DMS114 treated with DMSO at 0.1 percent for 48 hours (cell line): ENCODE measurements around the gene SPEG.

ENCODE experiments used
- DNase-seq: peaks from one replicate; lab custom pipeline; 2025; ENCODE audit not compliant: unreplicated experiment; lab: John Stamatoyannopoulos, UW

The SPEG gene

DNA sequence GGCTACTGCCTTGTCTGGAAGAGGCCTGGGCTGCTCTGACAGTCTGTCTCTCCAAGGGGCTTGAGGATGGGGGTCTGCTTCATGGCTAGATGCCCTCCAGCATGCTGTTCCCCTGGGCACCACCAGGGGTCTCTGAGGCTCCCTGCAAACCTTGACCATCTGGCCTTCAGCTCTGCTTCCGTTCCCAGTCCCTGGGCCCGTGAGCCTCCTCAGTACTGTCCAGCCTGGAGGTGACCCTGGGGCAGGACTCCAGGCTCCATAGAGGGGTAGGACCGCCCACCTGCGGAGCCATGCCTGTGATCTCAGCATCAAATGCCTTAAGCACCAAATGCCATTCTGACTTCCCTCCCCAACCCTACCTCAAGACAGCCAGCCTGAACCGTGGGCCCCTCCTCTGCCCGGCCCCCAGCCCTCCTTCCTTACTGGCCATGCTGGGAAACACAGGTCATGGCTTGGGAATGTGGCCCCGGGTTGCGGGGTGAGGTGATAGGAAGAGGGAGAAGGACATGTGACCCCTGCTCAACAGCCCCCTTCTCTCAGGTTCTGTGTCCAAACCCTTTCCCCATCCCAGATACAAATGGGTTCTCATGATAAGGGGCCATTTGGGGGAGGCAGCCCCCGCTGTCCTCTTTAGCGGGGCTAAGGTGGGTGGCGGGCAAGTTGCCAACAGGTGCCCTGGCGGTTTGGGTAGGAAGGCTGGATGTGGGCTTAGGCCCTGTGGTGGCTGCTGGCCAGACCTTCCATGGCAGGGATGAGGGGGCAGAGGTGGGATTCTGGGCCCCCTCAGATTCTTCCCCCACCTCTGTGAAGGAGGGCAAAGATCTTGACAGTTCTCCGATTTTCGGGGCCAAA is 25.0 kb downstream of the SPEG start:
- peak; percentile 23 for DNase-seq

DNA sequence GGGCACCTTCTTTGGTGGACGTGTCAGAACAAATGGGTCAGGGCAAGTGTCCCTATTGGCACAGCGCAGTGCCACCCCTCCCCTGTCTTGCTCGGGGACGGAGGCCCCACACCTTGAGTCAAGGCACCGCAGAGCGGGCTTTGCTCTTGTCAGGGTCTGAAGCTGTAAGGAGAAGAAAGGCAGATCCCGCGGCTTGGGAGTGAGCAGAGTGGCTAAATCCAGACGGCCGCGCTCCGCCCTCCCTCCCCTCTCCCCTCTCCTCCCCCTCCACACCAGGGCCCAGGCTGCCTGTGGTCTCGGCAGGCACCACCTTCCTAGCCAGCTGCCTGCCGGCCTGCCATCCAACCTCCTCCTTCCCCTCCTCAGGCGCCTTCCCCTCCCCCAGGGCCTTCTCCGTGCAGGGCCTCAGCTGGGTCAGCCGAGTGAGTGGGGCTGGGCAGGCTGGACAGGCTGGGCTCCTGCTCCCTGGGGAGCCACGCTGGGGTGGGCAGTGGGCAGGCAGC is 25.8 kb downstream of the SPEG start:
- DNase-seq, result no peak

DNA sequence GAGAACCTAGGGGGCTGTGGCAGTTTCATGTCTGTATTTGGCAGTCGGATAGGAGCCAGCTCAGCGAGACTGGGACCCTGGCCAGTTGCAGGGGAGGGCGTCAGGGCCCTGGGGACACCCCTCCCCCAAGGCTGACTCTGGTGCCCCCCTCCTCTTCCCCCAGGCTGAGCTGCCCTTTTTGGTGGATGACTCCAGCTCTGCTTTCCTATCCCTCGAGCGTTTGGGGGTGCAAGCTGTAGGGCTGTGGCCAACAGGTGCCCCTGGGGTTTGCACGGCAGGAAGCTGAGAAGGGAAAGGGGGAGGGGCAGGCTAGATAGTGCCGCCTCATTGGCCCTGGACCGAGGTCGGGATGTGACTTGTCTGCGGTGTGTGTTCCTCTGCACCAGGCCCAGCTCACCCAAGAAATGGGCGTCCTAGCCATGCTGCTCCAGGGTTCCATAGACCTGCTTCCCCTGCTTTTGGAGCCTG is 26.4 kb downstream of the SPEG start:
- no peak for DNase-seq

DNA sequence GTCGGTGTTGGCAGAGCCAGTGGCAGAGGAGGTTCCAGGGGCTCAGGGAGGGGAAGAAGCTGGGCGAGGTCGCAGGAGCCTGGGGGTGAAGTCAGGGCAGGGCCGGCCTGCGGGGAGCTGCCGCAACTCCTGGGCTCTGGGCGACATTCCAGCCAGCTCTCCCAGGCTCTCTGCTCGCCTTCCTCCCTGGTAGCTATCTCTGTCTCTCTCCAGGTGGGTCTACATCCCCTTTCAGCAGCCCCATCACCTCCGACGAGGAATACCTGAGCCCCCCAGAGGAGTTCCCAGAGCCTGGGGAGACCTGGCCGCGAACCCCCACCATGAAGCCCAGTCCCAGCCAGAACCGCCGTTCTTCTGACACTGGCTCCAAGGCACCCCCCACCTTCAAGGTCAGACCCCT is 27.0 kb downstream of the SPEG start:
- DNase-seq, result no peak

DNA sequence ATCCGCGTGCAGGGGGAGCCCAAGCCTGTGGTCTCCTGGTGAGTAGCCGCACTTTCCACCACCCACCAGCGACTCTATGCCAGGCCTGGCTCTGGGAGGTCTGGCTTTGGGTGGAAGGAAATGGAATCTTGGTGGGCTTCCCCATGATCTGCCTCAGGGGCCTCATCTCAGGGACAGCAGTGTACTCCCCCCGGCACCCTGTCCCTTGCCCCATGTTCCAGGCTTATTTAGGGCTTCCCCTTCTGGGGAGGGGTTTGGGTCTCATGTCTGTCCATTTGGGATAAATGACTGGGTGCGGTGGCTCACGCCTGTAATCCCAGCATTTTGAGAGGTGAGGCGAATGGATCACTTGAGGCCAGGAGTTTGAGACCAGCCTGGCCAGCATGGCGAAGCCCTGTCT is 27.7 kb downstream of the SPEG start:
- no peak for DNase-seq

DNA sequence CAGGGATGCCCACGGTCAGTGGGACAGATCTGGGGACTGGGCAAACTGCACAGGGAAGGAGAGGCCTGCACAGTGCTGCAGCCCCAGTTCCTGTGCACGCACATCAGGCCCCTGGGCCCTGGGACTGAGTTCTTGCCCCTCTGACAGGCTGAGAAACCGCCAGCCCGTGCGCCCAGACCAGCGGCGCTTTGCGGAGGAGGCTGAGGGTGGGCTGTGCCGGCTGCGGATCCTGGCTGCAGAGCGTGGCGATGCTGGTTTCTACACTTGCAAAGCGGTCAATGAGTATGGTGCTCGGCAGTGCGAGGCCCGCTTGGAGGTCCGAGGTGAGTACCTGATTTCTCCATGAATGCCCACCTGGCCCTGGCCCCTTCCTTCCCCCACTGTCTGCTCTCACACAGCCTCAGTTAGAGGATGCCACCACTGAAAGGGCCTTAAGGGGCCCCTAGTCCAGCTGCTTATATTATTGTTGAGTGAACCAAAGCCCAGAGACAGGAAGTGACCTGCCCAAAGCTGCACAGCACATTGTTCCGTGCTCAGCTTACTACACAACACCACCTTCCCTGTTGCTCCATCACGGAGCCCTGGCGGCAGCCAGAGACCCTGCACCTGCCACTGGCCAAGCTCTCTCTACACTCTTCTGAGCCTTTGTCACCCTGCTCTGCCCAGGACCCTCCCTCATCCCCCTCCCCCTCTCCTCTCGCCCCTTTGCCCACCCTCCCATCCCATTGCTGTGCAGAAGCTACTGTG is 29.8 kb downstream of the SPEG start:
- DNase-seq, result no peak

DNA sequence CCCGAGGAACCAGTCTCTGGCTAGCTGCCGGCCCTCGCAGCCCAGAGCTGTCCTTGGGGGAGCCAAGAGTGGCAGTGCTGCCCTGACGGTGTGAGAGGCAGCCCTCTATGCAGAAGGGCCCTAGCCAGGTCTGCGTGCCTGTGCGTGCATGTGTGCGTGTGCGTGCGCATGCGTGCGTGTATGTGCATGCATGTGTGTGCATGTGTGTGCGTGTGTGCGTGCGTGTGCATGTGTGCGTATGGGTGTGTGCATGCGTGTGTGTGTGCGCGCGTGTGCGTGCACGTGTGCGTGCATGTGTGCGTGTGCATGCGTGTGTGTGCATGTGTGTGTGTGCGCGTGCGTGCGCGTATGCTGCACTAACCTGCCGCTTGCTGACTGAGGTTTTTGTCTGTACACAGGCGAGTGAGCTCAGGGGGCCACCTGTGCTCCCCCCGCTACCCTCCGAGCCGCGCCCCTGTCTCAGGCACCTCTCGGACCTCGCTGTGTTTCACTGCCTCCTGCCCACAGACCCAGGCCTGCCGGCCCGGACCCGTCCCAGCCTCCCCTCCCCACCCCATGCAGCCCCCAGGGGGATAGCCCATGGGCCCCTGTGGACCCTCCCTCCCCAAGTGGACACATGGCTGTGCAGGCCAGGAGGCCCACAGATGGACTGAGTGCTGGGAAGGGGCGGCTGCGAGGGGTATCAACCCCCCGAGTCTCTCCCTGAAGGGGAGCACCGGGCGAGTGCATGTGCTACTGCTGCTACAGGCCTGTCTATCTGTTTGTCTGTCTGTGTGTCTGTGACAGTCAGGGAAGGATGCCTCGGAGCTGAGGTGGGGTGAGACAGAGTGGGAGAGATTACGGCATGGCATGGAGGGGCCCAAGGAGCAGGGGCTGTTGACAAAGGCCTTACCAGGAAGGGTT is 31.3 kb downstream of the SPEG start:
- no peak for DNase-seq

DNA sequence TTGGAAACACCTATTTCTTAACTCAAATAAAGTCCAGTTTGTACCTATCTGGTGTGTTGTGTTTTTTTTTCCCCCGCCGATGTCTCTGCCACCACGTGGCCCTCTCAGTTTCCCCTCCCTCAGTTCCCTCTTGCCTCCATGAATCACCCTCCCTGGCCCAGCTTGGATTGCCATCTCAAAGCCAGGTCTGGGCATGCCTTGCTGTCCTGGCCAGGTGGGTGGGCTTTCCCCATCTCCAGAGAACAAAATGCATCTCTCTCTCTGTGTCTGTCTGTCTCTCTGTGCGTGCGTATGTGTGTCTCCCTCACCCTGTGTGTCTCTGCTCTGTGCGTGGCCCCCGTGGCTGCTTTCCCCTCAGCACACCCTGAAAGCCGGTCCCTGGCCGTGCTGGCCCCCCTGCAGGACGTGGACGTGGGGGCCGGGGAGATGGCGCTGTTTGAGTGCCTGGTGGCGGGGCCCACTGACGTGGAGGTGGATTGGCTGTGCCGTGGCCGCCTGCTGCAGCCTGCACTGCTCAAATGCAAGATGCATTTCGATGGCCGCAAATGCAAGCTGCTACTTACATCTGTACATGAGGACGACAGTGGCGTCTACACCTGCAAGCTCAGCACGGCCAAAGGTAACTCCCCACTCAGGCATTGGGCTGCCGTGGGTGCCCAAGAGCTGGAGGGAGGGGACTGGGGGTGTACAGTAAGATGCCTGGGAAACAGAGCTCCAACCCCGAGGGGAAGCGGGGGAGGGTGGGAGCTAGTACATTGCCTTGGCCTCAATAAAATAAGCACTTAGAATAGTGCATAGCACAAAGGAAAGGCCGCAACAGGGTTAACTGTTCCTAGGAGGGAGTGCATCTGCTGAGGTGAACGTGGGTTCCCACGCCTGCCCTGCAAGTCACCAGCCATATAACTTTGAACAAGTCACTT is 32.4 kb downstream of the SPEG start:
- no peak for DNase-seq

DNA sequence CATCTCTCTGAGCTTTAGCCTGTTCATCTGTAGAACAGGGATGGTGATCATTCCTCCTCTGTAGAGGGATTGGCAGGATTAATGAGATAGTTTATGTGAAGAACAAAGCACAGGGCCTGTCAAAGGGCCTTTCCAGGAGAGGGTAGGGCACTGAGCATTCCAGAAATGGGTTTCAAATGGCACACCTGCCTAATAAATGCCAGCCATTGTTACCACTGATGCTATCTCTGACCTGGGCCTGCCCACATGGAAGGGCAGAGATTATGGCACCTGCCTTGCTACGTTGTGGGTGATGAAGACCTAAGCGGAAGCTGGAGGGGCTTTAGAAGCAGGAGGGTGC is 33.1 kb downstream of the SPEG start:
- DNase-seq, result no peak

DNA sequence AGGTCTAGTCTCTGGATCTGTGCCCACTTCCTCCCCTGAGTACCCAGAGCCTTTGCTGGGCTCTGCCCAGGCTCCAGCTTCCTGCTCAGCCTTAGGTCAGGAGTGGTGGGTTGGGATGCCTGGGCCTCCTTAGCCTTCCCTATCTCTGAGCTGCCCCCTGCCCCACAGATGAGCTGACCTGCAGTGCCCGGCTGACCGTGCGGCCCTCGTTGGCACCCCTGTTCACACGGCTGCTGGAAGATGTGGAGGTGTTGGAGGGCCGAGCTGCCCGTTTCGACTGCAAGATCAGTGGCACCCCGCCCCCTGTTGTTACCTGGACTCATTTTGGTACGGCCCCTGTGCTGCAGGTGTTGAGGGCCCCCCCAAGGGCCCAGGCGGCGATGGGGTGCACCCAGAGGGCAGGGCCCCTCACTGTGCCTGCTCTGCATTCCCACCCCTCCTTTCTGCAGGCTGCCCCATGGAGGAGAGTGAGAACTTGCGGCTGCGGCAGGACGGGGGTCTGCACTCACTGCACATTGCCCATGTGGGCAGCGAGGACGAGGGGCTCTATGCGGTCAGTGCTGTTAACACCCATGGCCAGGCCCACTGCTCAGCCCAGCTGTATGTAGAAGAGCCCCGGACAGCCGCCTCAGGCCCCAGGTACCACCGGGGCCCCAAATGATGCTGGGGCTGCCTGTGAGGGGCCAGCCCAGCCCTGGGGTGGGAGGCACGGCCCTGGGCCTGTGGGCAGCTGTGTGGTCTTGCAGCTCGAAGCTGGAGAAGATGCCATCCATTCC is 34.0 kb downstream of the SPEG start:
- DNase-seq, result no peak

DNA sequence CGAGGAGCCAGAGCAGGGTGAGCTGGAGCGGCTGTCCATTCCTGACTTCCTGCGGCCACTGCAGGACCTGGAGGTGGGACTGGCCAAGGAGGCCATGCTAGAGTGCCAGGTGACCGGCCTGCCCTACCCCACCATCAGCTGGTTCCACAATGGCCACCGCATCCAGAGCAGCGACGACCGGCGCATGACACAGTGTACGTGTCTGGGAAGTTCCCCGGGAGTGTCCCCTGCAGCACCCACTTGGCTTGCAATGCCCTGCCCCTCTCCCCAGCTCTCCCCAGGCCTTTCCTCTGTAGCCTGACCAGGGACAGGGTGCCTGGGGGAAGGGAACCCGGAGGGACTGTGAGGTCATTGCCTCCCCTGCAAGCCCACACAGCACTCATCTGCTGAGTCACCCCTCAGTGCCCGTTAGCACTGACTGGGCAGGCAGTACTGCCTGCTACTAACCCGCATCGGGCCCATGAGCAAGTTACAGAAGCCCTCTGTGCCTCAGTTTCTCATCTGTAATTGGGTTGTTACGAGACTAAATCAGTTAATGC is 34.6 kb downstream of the SPEG start:
- no peak for DNase-seq

DNA sequence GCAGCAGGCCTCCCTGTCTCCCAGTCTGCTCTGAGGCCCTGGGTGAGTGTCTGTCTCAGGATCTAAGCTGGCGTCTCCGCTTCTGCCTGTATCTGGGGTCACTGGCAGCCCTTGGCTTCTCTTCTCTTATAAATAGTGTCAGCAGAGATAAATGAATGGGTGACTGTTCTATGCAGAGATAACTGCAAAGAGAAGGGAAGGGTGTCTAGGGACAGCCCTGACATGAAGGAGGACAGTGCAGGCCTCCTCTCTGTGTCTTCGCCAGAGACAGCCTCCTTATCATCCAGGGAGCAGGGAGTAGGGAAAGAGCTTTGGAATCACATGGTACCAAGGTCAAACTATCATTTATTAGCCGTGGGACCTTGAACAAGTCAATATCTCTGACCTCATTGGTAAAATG is 35.8 kb downstream of the SPEG start:
- no peak for DNase-seq

DNA sequence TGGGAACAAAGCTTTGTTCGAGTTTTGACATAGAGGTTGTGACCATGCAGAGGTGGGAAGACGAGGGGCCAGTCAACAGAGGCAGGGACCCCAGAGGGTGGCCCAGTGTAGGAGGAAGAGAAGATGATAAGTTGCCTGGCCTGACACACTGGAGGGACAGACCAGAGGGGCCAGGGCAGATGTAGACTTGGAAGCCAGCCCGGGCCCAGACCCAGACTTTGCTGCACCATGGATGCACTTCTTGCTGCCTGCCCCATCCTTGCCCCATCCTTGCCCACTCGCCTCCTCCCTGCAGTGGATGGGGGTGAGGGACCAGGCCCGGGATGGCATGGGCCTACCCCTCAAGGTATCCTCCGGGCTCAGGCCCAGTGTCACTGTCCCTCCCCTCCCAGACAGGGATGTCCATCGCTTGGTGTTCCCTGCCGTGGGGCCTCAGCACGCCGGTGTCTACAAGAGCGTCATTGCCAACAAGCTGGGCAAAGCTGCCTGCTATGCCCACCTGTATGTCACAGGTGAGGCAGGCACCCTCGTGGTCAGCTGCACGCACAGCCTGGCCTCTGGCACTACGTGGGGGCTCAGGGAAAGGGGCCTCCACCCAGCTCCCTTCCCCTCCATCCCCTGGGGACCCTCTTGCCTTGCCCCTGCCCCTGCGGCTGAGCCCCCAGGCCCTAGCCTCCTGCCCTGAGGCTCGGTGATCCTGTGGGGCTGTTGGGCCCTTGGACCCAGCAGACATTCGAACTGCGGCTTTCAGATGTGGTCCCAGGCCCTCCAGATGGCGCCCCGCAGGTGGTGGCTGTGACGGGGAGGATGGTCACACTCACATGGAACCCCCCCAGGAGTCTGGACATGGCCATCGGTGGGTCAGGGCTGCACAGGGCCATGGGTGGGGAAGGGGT is 37.1 kb downstream of the SPEG start:
- DNase-seq, result no peak

DNA sequence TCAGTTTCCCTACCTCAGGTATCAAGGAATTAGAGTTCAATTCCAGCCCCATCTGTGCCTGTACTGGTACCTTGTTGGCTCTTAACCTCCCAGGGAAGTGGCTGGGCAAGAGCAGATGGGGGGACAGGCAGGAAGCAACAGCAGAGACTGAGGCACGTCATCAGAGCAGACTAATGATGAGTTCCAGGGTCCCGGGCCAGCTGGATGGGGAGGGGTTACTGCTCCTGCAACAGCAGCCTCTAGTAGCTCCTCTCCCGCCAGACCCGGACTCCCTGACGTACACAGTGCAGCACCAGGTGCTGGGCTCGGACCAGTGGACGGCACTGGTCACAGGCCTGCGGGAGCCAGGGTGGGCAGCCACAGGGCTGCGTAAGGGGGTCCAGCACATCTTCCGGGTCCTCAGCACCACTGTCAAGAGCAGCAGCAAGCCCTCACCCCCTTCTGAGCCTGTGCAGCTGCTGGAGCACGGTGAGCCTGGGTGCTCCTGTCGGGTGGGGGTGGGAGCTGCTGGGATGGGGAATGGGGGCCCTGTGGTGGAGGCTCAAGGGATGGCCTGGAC is 38.1 kb downstream of the SPEG start:
- DNase-seq, result no peak

DNA sequence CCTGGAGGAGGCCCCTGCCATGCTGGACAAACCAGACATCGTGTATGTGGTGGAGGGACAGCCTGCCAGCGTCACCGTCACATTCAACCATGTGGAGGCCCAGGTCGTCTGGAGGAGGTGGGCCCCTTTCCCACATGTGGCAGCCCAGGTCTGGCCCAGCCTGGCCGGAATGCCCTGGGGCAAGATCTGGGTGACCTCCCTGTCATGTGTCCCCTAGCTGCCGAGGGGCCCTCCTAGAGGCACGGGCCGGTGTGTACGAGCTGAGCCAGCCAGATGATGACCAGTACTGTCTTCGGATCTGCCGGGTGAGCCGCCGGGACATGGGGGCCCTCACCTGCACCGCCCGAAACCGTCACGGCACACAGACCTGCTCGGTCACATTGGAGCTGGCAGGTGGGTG is 38.9 kb downstream of the SPEG start:
- no peak for DNase-seq

DNA sequence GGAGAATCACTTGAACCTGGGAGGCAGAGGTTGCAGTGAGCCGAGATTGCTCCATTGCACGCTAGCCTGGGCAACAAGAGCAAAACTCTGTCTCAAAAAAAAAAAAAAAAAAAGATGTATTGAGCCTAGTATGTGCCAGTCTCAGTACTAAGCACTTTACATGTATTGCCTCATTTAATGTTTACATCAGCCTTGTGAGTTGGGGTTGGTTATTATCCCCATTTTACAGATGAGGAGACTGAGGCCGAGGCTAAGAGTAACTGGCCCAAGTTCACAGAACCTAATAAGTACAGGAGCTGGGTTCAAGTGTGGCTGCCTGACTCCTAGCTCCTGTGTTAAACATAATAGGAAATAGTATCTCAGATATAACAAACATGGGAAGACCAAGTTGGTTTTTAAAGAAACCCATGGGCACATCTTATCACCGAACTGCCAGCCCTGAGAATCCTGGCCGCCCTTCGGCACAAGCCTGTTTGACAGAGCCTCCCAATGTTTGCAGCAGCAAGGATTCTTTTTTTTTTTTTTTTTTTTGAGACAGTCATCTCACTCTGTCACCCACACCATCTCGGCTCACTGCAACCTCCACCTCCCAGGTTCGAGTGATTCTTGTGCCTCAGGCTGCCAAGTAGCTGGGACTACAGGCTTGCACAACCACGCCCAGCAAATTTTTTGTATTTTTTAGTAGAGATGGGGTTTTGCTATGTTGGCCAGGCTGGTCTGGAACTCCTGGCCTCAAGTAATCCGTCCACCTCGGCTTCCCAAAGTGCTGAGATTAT is 39.8 kb downstream of the SPEG start:
- no peak for DNase-seq

DNA sequence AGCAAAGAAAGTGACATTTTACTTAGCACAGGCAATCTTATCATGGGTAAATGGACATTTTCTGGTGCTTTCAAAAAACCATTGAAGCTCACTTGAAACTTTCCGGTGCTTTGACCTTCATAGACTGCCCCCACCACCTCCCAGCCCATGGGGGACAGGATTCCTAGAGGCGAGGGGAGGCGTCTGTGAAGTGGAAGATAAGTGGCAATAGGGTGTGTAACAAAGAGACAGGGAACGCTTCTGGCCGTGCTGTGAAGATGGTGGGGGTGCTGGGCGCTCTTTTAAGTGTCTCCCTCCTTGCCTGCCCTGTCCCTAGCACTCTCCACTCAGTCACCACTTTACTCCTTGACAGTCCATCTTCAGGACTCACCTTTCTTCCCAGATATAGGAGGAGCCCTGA is 40.6 kb downstream of the SPEG start:
- DNase-seq, result no peak
